SU-DHL-6 (cell line): Measurements from ENCODE around the gene CCND2.

Source experiments
- H2AFZ ChIP-seq: fragments of 200-600 bp; sonication (generic); 2 replicates; pipeline ENCODE4 v1.6.1; 2014; ENCODE audit warnings: low read depth, mild to moderate bottlenecking, moderate library complexity, mixed read lengths, antibody characterized with exemption, low read length; ENCODE audit not compliant: severe bottlenecking
- H3F3A ChIP-seq: fragments of 200-600 bp; shearing (Covaris generic); 2 replicates; pipeline ENCODE4 v1.6.0; 2016; ENCODE audit warnings: antibody characterized with exemption, mild to moderate bottlenecking; ENCODE audit not compliant: insufficient read depth
- H3K27ac ChIP-seq: fragments of 200-600 bp; sonication (generic); 2 replicates; pipeline ENCODE4 v1.5.1; 2016; ENCODE audit warnings: low read depth, mild to moderate bottlenecking, low read length, moderate library complexity, mixed read lengths
- H3K27me3 ChIP-seq: fragments of 200-600 bp; sonication (generic), shearing (Covaris generic); 2 replicates; pipeline ENCODE4 v1.6.0; 2014; ENCODE audit warnings: mild to moderate bottlenecking, low read length
- H3K36me3 ChIP-seq: fragments of 200-600 bp; sonication (generic); 2 replicates; pipeline ENCODE4 v1.6.1; 2014; ENCODE audit warnings: mild to moderate bottlenecking, low read length, mixed read lengths
- H3K4me2 ChIP-seq: fragments of 300-600, 200-600 bp; shearing (Covaris generic), sonication (generic); 2 replicates; pipeline ENCODE4 v1.6.0; 2014; ENCODE audit warnings: low read length, low read depth, mild to moderate bottlenecking; ENCODE audit not compliant: poor library complexity, severe bottlenecking
- H3K4me3 ChIP-seq: fragments of 200-600 bp; sonication (generic); 2 replicates; pipeline ENCODE4 v1.5.1; 2014; ENCODE audit warnings: antibody characterized with exemption, low read length, mild to moderate bottlenecking, mixed read lengths; ENCODE audit not compliant: insufficient read depth, poor library complexity, severe bottlenecking
- H3K79me2 ChIP-seq: fragments of 200-600 bp; sonication (generic); 2 replicates; pipeline ENCODE4 v1.6.1; 2014; ENCODE audit warnings: mild to moderate bottlenecking, low read length, moderate library complexity; ENCODE audit not compliant: insufficient read depth
- H3K9ac ChIP-seq: fragments of 200-600 bp; sonication (generic); 2 replicates; pipeline ENCODE4 v1.7.0; 2014; ENCODE audit warnings: mild to moderate bottlenecking, low read length
- H3K9me2 ChIP-seq: fragments of 200-600 bp; sonication (generic); replicated peaks from 2 replicates; pipeline ENCODE4 v1.6.1; 2014; ENCODE audit warnings: low read length; ENCODE audit not compliant: insufficient read depth
- H3K9me3 ChIP-seq: fragments of 200-600 bp; sonication (generic); 2 replicates; pipeline ENCODE4 v1.6.1; 2014; ENCODE audit warnings: low read length, mixed read lengths; ENCODE audit not compliant: insufficient read depth
- H4K20me1 ChIP-seq: fragments of 200-600 bp; sonication (generic); 2 replicates; pipeline ENCODE4 v1.6.1; 2014; ENCODE audit warnings: low read depth, mild to moderate bottlenecking, antibody characterized with exemption, low read length, moderate library complexity, mixed read lengths
- EZH2phosphoT487 ChIP-seq: fragments of 200-600 bp; sonication (generic), shearing (Covaris generic); conservative IDR thresholded peaks from 2 replicates; pipeline ENCODE4 v1.6.1; 2018; ENCODE audit warnings: mild to moderate bottlenecking, antibody characterized with exemption, low read length, moderate library complexity, mixed read lengths
- TF ChIP-seq, protein P1 (sequence below): fragments of 200-600 bp; sonication (generic); IDR thresholded peaks from one replicate; pipeline ENCODE4 v1.5.1; 2017; ENCODE audit warnings: antibody characterized with exemption, mild to moderate bottlenecking, low read length, moderate library complexity; ENCODE audit not compliant: insufficient read depth, poor library complexity, severe bottlenecking

CCND2 gene

GRCh38 chr12:4270016-4270830 is 3.3 kb upstream of the CCND2 start:
- H3F3A ChIP-seq, result no peaks in the 10 kb centered on the region
- H3K79me2 ChIP-seq, result no peaks in the 10 kb centered on the region
- H3K36me3 ChIP-seq, result no peaks in the 10 kb centered on the region
- no peak overlapping the region for H3K9ac ChIP-seq
- H4K20me1 ChIP-seq, result no peaks in the 10 kb centered on the region
- peak overlapping the region; percentile 81 for H3K4me2 ChIP-seq
- peak overlapping the region; percentile 52 for H3K4me3 ChIP-seq
- H2AFZ ChIP-seq, result peak overlapping the region; percentile 72
- H3K9me2 ChIP-seq, result no peaks in the 10 kb centered on the region
- H3K27ac ChIP-seq, result no peak overlapping the region
- TF ChIP-seq, protein P1, sequence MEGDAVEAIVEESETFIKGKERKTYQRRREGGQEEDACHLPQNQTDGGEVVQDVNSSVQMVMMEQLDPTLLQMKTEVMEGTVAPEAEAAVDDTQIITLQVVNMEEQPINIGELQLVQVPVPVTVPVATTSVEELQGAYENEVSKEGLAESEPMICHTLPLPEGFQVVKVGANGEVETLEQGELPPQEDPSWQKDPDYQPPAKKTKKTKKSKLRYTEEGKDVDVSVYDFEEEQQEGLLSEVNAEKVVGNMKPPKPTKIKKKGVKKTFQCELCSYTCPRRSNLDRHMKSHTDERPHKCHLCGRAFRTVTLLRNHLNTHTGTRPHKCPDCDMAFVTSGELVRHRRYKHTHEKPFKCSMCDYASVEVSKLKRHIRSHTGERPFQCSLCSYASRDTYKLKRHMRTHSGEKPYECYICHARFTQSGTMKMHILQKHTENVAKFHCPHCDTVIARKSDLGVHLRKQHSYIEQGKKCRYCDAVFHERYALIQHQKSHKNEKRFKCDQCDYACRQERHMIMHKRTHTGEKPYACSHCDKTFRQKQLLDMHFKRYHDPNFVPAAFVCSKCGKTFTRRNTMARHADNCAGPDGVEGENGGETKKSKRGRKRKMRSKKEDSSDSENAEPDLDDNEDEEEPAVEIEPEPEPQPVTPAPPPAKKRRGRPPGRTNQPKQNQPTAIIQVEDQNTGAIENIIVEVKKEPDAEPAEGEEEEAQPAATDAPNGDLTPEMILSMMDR, result no peak
- TF ChIP-seq EZH2phosphoT487, result no peak
- H3K9me3 ChIP-seq, result no peaks in the 10 kb centered on the region
- H3K27me3 ChIP-seq, result peaks cover 4% of the 10 kb centered on the region; the same call in 1 of the 2 replicates

GRCh38 chr12:4270831-4271716 is 2.5 kb upstream of the CCND2 start:
- Histone ChIP-seq H3F3A (no peaks in the 10 kb centered on the region), H3K36me3 (no peaks in the 10 kb centered on the region), H3K9me2 (no peaks in the 10 kb centered on the region), H3K27me3 (peaks cover 4% of the 10 kb centered on the region; the same call in 1 of the 2 replicates), H3K9ac (peak overlapping the region; percentile 32; the same call in 1 of the 2 replicates), H2AFZ (peak overlapping the region; percentile 72), H3K4me3 (peak overlapping the region; percentile 50), H3K4me2 (peak overlapping the region; percentile 81), H3K79me2 (no peaks in the 10 kb centered on the region), H3K27ac (no peak overlapping the region), H4K20me1 (no peaks in the 10 kb centered on the region), H3K9me3 (no peaks in the 10 kb centered on the region)
- TF ChIP-seq, protein P1, result no peak
- no peak; the same call in none of the 2 replicates for TF ChIP-seq EZH2phosphoT487

DNA sequence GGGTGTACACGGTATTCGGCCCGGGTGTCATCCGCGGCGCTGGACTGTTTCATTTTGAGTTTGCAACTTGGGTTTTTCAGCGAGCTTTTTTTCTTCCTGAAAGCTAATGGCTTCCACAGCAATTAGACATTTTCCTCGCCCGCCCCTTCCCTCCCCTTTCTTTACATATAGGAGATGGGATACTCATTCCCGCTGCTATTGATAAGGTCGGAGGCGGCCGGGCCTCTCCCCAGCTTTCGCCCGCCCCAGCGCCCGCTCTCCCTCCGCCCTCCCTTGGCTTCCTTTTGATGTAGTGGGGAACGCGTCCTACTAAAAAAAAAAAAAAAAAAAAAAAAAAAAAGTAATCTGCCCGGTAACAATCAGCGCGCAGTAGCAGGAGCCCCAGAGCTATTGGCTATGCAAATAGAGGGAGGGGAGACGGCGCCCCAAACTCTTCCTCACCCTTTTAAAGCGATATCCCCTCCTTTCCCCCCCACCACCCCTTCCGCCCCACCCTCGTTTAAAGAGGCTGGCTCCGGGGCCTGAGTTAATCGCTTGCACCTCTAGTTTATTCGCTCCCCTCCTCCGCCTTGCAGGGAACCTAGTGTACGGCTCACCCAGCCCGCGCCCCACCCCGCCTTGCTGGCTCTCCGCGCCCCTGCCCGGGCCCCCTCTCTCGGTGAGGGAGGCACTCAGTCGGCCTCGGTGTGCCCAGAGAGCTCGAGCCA is 1.7 kb upstream of the CCND2 start:
- H3K79me2 ChIP-seq, result no peaks in the 10 kb centered on the region
- no peaks in the 10 kb centered on the region for H3K9me3 ChIP-seq
- TF ChIP-seq EZH2phosphoT487, result no peak
- TF ChIP-seq, protein P1, result no peak
- no peaks in the 10 kb centered on the region for H4K20me1 ChIP-seq
- peak overlapping the region; percentile 32; the same call in 1 of the 2 replicates for H3K9ac ChIP-seq
- H3K27ac ChIP-seq, result no peak overlapping the region
- peak overlapping the region; percentile 50 for H3K4me3 ChIP-seq
- H2AFZ ChIP-seq, result peak overlapping the region; percentile 72
- H3K9me2 ChIP-seq, result no peaks in the 10 kb centered on the region
- no peaks in the 10 kb centered on the region for H3F3A ChIP-seq
- no peaks in the 10 kb centered on the region for H3K36me3 ChIP-seq
- H3K27me3 ChIP-seq, result peaks cover 4% of the 10 kb centered on the region; the same call in 1 of the 2 replicates
- peak overlapping the region; percentile 81 for H3K4me2 ChIP-seq
